K562 (cell line): Measurements from ENCODE around the gene DGKZ. TPM values are rescaled to one million over a fixed set of nuclear protein-coding genes. Genes with fewer than 3 reads are reported as not detected.

Experiments used
- BHLHE40 ChIP-seq: IDR thresholded peaks from 2 replicates; pipeline ENCODE4 v1.6.1; 2011; ENCODE audit warnings: low read length, improper control_type of control experiment
- CBFB ChIP-seq: sonication (generic); formaldehyde crosslinking; IDR thresholded peaks from 2 replicates; pipeline ENCODE4 v1.4.0; 2020; ENCODE audit warnings: mild to moderate bottlenecking, missing genetic modification reagents
- CREB1 ChIP-seq, 2 experiments: sonication (generic) in 1 of 2; formaldehyde crosslinking in 1 of 2; IDR thresholded peaks; 2 replicates each; pipeline versions ENCODE4 v1.6.1 to v1.8.0; 2012 to 2022; ENCODE audit warnings: inconsistent platforms in 1 of 2, mild to moderate bottlenecking in 1 of 2, missing genetic modification reagents in 1 of 2, moderate library complexity in 1 of 2
- CTCF ChIP-seq, 3 experiments: IDR thresholded peaks in 2 of 3; conservative IDR thresholded peaks in 1 of 3; 2 replicates each; pipeline ENCODE4 v1.5.1; 2011 to 2012; ENCODE audit warnings: low read length in 3 of 3, mild to moderate bottlenecking in 3 of 3, control low read depth in 2 of 3, improper control_type of control experiment in 1 of 3, inconsistent platforms in 1 of 3, low read depth in 1 of 3, mixed read lengths in 1 of 3, moderate library complexity in 1 of 3; ENCODE audit not compliant: insufficient read depth in 2 of 3
- KDM4B ChIP-seq, 2 experiments: fragments of 450-650 bp in 1 of 2; sonication (generic) in 1 of 2; IDR thresholded peaks; 2 replicates each; pipeline ENCODE4 v1.6.1; 2016 to 2017; ENCODE audit warnings: borderline replicate concordance in 2 of 2, antibody characterized with exemption in 1 of 2, low read depth in 1 of 2, mild to moderate bottlenecking in 1 of 2
- MAX ChIP-seq: sonication (generic); formaldehyde crosslinking; IDR thresholded peaks from 2 replicates; pipeline ENCODE4 v1.9.0; 2022; ENCODE audit warnings: mild to moderate bottlenecking, missing genetic modification reagents
- NKRF ChIP-seq: fragments of 450-650 bp; IDR thresholded peaks from 2 replicates; pipeline ENCODE4 v1.6.1; 2016; ENCODE audit warnings: borderline replicate concordance
- SIN3A ChIP-seq, 2 experiments: fragments of 150-350 bp in 1 of 2; IDR thresholded peaks; 2 replicates each; pipeline ENCODE4 v1.6.1; 2011 to 2016; ENCODE audit warnings: borderline replicate concordance in 2 of 2, low read depth in 2 of 2, low read length in 2 of 2, mild to moderate bottlenecking in 2 of 2, moderate library complexity in 2 of 2; ENCODE audit not compliant: control insufficient read depth in 1 of 2
- SMAD3 ChIP-seq: fragments of 450-650 bp; formaldehyde crosslinking; conservative IDR thresholded peaks from 2 replicates; pipeline ENCODE4 v1.4.0; 2020; ENCODE audit warnings: mild to moderate bottlenecking
- SMC3 ChIP-seq: conservative IDR thresholded peaks from 2 replicates; pipeline ENCODE4 v1.6.1; 2011; ENCODE audit warnings: low read depth, low read length, improper control_type of control experiment; ENCODE audit not compliant: insufficient read depth
- ZNF121 ChIP-seq: sonication (generic); formaldehyde crosslinking; conservative IDR thresholded peaks from 2 replicates; pipeline ENCODE4 v1.8.0; 2022; ENCODE audit warnings: missing genetic modification reagents
- ZNF217 ChIP-seq: sonication (generic); formaldehyde crosslinking; IDR thresholded peaks from 2 replicates; pipeline ENCODE4 v1.8.0; 2022; ENCODE audit warnings: mild to moderate bottlenecking, missing genetic modification reagents
- ZNF511 ChIP-seq: sonication (generic); formaldehyde crosslinking; IDR thresholded peaks from 2 replicates; pipeline ENCODE4 v1.8.0; 2022; ENCODE audit warnings: mild to moderate bottlenecking, missing genetic modification reagents
- polyA plus RNA-seq, 8 experiments: library from polyadenylated mRNA; depleted of rRNA in 4 of 8; stranded (reverse) in 5 of 8; unstranded in 3 of 8; fragments of >200 nt; fragmentation: Nextera tagmentation in 2 of 8; fragmentation: Illumina TruSeq in 1 of 8; extraction: Ambion mirVana in 2 of 8; extraction: Trizol in 1 of 8; gene quantifications; 2 replicates each; pipeline versions ENCODE4 v1.2.1 to v1.2.3, GENCODE V29; 2011 to 2014; ENCODE audit warnings: inconsistent platforms in 1 of 8, missing spikeins in 1 of 8
- total RNA-seq, 7 experiments: library from RNA; depleted of rRNA in 6 of 7; stranded (reverse); fragments of >200 nt in 6 of 7; fragmentation: Illumina TruSeq in 2 of 7; extraction: Trizol in 2 of 7; gene quantifications; 2 replicates each; pipeline versions ENCODE4 v1.2.1 to v1.2.3, GENCODE V29; 2011 to 2021; ENCODE audit warnings: low replicate concordance in 1 of 7

DGKZ gene
- total and polyA plus RNA-seq, 9 of the 15 experiments (the other 6 are each of a cell fraction or from before 2014, with no cell fraction given), result 0.51 to 100 (median 44.2) TPM

- TF ChIP-seq ZNF511 (CRISPR knock-in tag), result peak; percentile 20; the same call in 1 of the 2 replicates
- peak; percentile 27; the same call in 1 of the 2 replicates for TF ChIP-seq NKRF
- 0 out of 2 replicates have a peak, but pooled peaks have one; percentile 74 for TF ChIP-seq CBFB
- TF ChIP-seq MAX, result peak; percentile 65; the same call in 1 of the 2 replicates
- TF ChIP-seq CREB1 (IDR thresholded peaks at IDR 0.05), result 0 out of 2 replicates have a peak, but pooled peaks have one; percentile 31
- peak; percentile 24; the same call in 1 of the 2 replicates for TF ChIP-seq CREB1 (CRISPR knock-in tag; IDR thresholded peaks at IDR 0.05)
- 0 out of 4 replicates have a peak, but pooled peaks of 1 of the 2 experiments have one; percentile 36 for TF ChIP-seq KDM4B (IDR thresholded peaks at IDR 0.05; ENCODE audit: borderline replicate concordance in 2 of 2, low read depth in 1 of 2)
- no peak for TF ChIP-seq ZNF217 (CRISPR knock-in tag)
- no peak for TF ChIP-seq SMAD3 (CRISPR knock-in tag)
- TF ChIP-seq SMC3, result peak; percentile 69
- peak; percentile 78 to 90 (median 86) for TF ChIP-seq CTCF (IDR thresholded peaks at IDR 0.05 in 2 of 3, conservative IDR thresholded peaks at IDR 0.05 in 1 of 3; ENCODE audit: insufficient read depth in 2 of 3, low read depth in 1 of 3, low read length in 3 of 3)
- peak; percentile 54 for TF ChIP-seq BHLHE40
- TF ChIP-seq SIN3A (IDR thresholded peaks at IDR 0.05; ENCODE audit: borderline replicate concordance in 2 of 2, control insufficient read depth in 1 of 2, low read depth in 2 of 2, low read length in 2 of 2), result 0 out of 4 replicates have a peak, but pooled peaks of 1 of the 2 experiments have one; percentile 25
- no peak for TF ChIP-seq ZNF121 (CRISPR knock-in tag)
These were observed 42.4 kb downstream of the DGKZ start (continued) for GRCh38 chr11:46389450-46390330.
